Mucosa of descending colon (tissue), 3 donors: ENCODE results near the gene CCL14. TPM values are rescaled to one million over a fixed set of nuclear protein-coding genes. Genes with fewer than 3 reads are reported as not detected.
A peak's percentile ranks its signal among the peaks of the same experiment; 100 is the strongest.
"Not testable (repeated sequence)": the region's sequence is repeated elsewhere in the genome, so short reads cannot be mapped to it uniquely, and the experiment has no call there.

ENCODE experiments used
- ATAC-seq: fragments of 200-7000 bp; cut with Tn5 transposase; one replicate; pipeline ENCODE4 v1.9.1; 2020; ENCODE audit warnings: mild to moderate bottlenecking, moderate library complexity
- DNase-seq, 3 donors: peaks; one replicate each; pipeline ENCODE4 v3.0.0-alpha.2; 2020
- H3K36me3 ChIP-seq: fragments of 200-600 bp; one replicate; pipeline ENCODE4 v1.8.0; 2021; ENCODE audit warnings: low read depth, mild to moderate bottlenecking
- H3K4me1 ChIP-seq: fragments of 200-600 bp; one replicate; pipeline ENCODE4 v1.8.0; 2021; ENCODE audit warnings: low read depth, mild to moderate bottlenecking
- H3K4me3 ChIP-seq: fragments of 200-600 bp; one replicate; pipeline ENCODE4 v1.8.0; 2021; ENCODE audit warnings: mild to moderate bottlenecking
- H3K9me3 ChIP-seq: fragments of 200-600 bp; one replicate; pipeline ENCODE4 v1.8.0; 2021; ENCODE audit warnings: mild to moderate bottlenecking
- CTCF ChIP-seq: fragments of 200-600 bp; IDR thresholded peaks from one replicate; pipeline ENCODE4 v1.8.0; 2022; ENCODE audit warnings: antibody characterized with exemption, mild to moderate bottlenecking
- intact Hi-C, 2 donors: fragments of 100-400 bp; cut with DNase I in 1 of 2; cut with micrococcal nuclease in 1 of 2; formaldehyde crosslinking; loops; one replicate each; pipeline versions ENCODE4 v1.11.0 to v1.11.1; 2022; cut with DNase I, micrococcal nuclease
- total RNA-seq, 3 donors: library from RNA; stranded (reverse); fragmentation: NEBNext Ultra II Directional in 2 of 3; extraction: Animal tissue kit (Norgen Biotek cat#: 25700) in 2 of 3; gene quantifications; one replicate each; pipeline versions ENCODE4 v1.2.1 to v1.2.4, GENCODE V29; 2021 to 2023
- donor health status: DM: no; HTN: no; CAD: no; lungs with moderate emphysema.
- donor health status: DM: no; HTN: no; CAD: no.
- donor health status: DM: no; HTN: yes; CAD: no.

CCL14 gene
- total RNA-seq, 3 donors from 2014 or later: 4.0 to 7.2 (median 6.2) TPM

GRCh38 chr17:36024106-36024869 is 37.8 kb upstream of the CCL14 start:
- H3K4me1 ChIP-seq: no peaks in the 10 kb centered on the region
- H3K9me3 ChIP-seq: no peaks in the 10 kb centered on the region
- no peaks in the 10 kb centered on the region for H3K36me3 ChIP-seq
- DNase-seq (no peak), ATAC-seq (no peak)
- no peak overlapping the region for H3K4me3 ChIP-seq
- TF ChIP-seq CTCF: no peak
- intact Hi-C loops: no loop called here

- H3K4me1 ChIP-seq: no peaks in the 10 kb centered on the region
- no peak for DNase-seq
- H3K36me3 ChIP-seq: no peaks in the 10 kb centered on the region
- intact Hi-C loops: no loop called here
- no peaks in the 10 kb centered on the region for H3K9me3 ChIP-seq
- no peak overlapping the region for H3K4me3 ChIP-seq
- ATAC-seq: no peak
- no peak for TF ChIP-seq CTCF
Observed at GRCh38 chr17:36019423-36019822, 32.9 kb upstream of the CCL14 start.

- intact Hi-C loops: no loop called here
- ATAC-seq: peak; percentile 34
- Histone ChIP-seq H3K4me3 (no peak within 1 kb of the TSS), H3K4me1 (no peaks in the 10 kb centered on the region), H3K36me3 (no peaks in the 10 kb centered on the region), H3K9me3 (no peaks in the 10 kb centered on the region)
- DNase-seq: no peak
- no peak for TF ChIP-seq CTCF
Observed at GRCh38 chr17:36017799-36018198, 31.3 kb upstream of the CCL14 start, which contains the start of gene CCL23. TSS of gene CCL23 (minus strand) at chr17:36017972. CDS start at chr17:36017897, 75 bp downstream.

- no peaks in the 10 kb centered on the region for H3K9me3 ChIP-seq
- no peak for TF ChIP-seq CTCF
- H3K4me1 ChIP-seq: no peaks in the 10 kb centered on the region
- intact Hi-C loops: no loop called here
- no peaks in the 10 kb centered on the region for H3K36me3 ChIP-seq
- H3K4me3 ChIP-seq: no peak overlapping the region
- DNase-seq (no peak), ATAC-seq (no peak)
Observed at GRCh38 chr17:36016555-36016954, 30.0 kb upstream of the CCL14 start.

GRCh38 chr17:36015895-36016294 is 29.4 kb upstream of the CCL14 start:
- H3K9me3 ChIP-seq, DNase-seq, ATAC-seq, H3K4me1 ChIP-seq, intact Hi-C loops, H3K36me3 ChIP-seq, H3K4me3 ChIP-seq: not testable (repeated sequence)

- DNase-seq (no peak), ATAC-seq (no peak)
- no peak for TF ChIP-seq CTCF
- Histone ChIP-seq H3K4me3 (no peak overlapping the region), H3K36me3 (no peaks in the 10 kb centered on the region), H3K9me3 (no peaks in the 10 kb centered on the region), H3K4me1 (no peaks in the 10 kb centered on the region)
- intact Hi-C loops: no loop called here
Observed at GRCh38 chr17:36014946-36015345, 28.4 kb upstream of the CCL14 start.
